NCI-H146 treated with DMSO at 0.1 percent for 48 hours (cell line): Measurements from ENCODE around the gene CTXN3.

Experiments used
- DNase-seq: peaks from one replicate; lab custom pipeline; 2025; ENCODE audit not compliant: unreplicated experiment; lab: John Stamatoyannopoulos, UW

The CTXN3 gene

GRCh38 chr5:127649018-127649439 lies at the start of gene CTXN3:
Gene CTXN3 (plus strand): TSS chr5:127649082. CDS start chr5:127657522, 8,440 bp downstream.
- DNase-seq: peak; percentile 60

GRCh38 chr5:127599320-127599719 lies 49.6 kb upstream of the CTXN3 start:
- no peak for DNase-seq

GRCh38 chr5:127599847-127600246 lies 49.0 kb upstream of the CTXN3 start:
- DNase-seq: no peak

- DNase-seq: no peak
These were observed 47.8 kb upstream of the CTXN3 start for GRCh38 chr5:127601111-127601510.

- DNase-seq: no peak
These were observed 47.3 kb upstream of the CTXN3 start for GRCh38 chr5:127601601-127602000.

GRCh38 chr5:127602481-127602880 lies 46.4 kb upstream of the CTXN3 start:
- no peak for DNase-seq

- no peak for DNase-seq
These were observed 45.7 kb upstream of the CTXN3 start for GRCh38 chr5:127602896-127603844.

- no peak for DNase-seq
These were observed 40.7 kb upstream of the CTXN3 start for GRCh38 chr5:127608077-127608660.

- DNase-seq: no peak
These were observed 39.9 kb upstream of the CTXN3 start for GRCh38 chr5:127609011-127609410.

- DNase-seq: no peak
These were observed 38.9 kb upstream of the CTXN3 start for GRCh38 chr5:127609957-127610356.

GRCh38 chr5:127612441-127613141 lies 36.3 kb upstream of the CTXN3 start:
- DNase-seq: no peak

- DNase-seq: no peak
These were observed 33.0 kb upstream of the CTXN3 start for GRCh38 chr5:127615916-127616315.

GRCh38 chr5:127619908-127620479 lies 28.9 kb upstream of the CTXN3 start:
- no peak for DNase-seq

- no peak for DNase-seq
These were observed 27.1 kb upstream of the CTXN3 start for GRCh38 chr5:127621601-127622325.

- DNase-seq: no peak
These were observed 14.9 kb upstream of the CTXN3 start for GRCh38 chr5:127634007-127634406.

GRCh38 chr5:127639828-127640227 lies 9.1 kb upstream of the CTXN3 start:
- no peak for DNase-seq

- DNase-seq: no peak
These were observed 5.9 kb upstream of the CTXN3 start for GRCh38 chr5:127642949-127643348.

GRCh38 chr5:127643607-127644006 lies 5.3 kb upstream of the CTXN3 start:
- no peak for DNase-seq

GRCh38 chr5:127645300-127645726 lies 3.6 kb upstream of the CTXN3 start:
- peak; percentile 45 for DNase-seq

- DNase-seq: no peak
These were observed 1.4 kb upstream of the CTXN3 start for GRCh38 chr5:127647361-127647958.
